ENCODE data around the gene SOX14. TPM values are rescaled to one million over a fixed set of nuclear protein-coding genes. Genes with fewer than 3 reads are reported as not detected.
A peak's percentile ranks its signal among the peaks of the same experiment; 100 is the strongest.

Gene SOX14
- total RNA-seq (2014; rRNA removed; shearing (Covaris generic); ENCODE audit: low replicate concordance) = not detected in 2 replicates

GRCh38 chr3:137764001-137764433 is at the start of gene SOX14:
Gene SOX14 (plus strand): TSS chr3:137764315. CDS start chr3:137764785, 470 bp downstream.
- DNase-seq (ENCODE audit: low read depth) = peak; percentile 7
- in situ Hi-C loops (cut with HindIII; ENCODE audit: low pct_unique_long_range_greater_than_20kb, low sequenced_read_pairs) = no loop called here

- no peak for DNase-seq (ENCODE audit: low read depth)
- in situ Hi-C loops (cut with HindIII; ENCODE audit: low pct_unique_long_range_greater_than_20kb, low sequenced_read_pairs) = no loop called here
These were observed 49.6 kb upstream of the SOX14 start for GRCh38 chr3:137714551-137714950.

- in situ Hi-C loops (cut with HindIII; ENCODE audit: low pct_unique_long_range_greater_than_20kb, low sequenced_read_pairs) = no loop called here
These were observed 39.9 kb upstream of the SOX14 start for GRCh38 chr3:137724240-137724639.

GRCh38 chr3:137737208-137737607 is 26.9 kb upstream of the SOX14 start:
- in situ Hi-C loops (cut with HindIII; ENCODE audit: low pct_unique_long_range_greater_than_20kb, low sequenced_read_pairs) = no loop called here
- no peak for DNase-seq (ENCODE audit: low read depth)

More at GRCh38 chr3:137724240-137724639, 39.9 kb upstream of the SOX14 start:
- no peak for DNase-seq (ENCODE audit: low read depth)

- in situ Hi-C loops (cut with HindIII; ENCODE audit: low pct_unique_long_range_greater_than_20kb, low sequenced_read_pairs) = no loop called here
- no peak for DNase-seq (ENCODE audit: low read depth)
These were observed 25.4 kb upstream of the SOX14 start for GRCh38 chr3:137738710-137739109.

GRCh38 chr3:137743608-137744007 is 20.5 kb upstream of the SOX14 start:
- in situ Hi-C loops (cut with HindIII; ENCODE audit: low pct_unique_long_range_greater_than_20kb, low sequenced_read_pairs) = no loop called here
- DNase-seq (ENCODE audit: low read depth) = no peak

GRCh38 chr3:137746808-137747207 is 17.3 kb upstream of the SOX14 start:
- no peak for DNase-seq (ENCODE audit: low read depth)
- in situ Hi-C loops (cut with HindIII; ENCODE audit: low pct_unique_long_range_greater_than_20kb, low sequenced_read_pairs) = no loop called here

- DNase-seq (ENCODE audit: low read depth) = no peak
- in situ Hi-C loops (cut with HindIII; ENCODE audit: low pct_unique_long_range_greater_than_20kb, low sequenced_read_pairs) = no loop called here
These were observed 4.6 kb upstream of the SOX14 start for GRCh38 chr3:137759505-137759904.

GRCh38 chr3:137760341-137761098 is 3.6 kb upstream of the SOX14 start:
- DNase-seq (ENCODE audit: low read depth) = no peak
- in situ Hi-C loops (cut with HindIII; ENCODE audit: low pct_unique_long_range_greater_than_20kb, low sequenced_read_pairs) = no loop called here

- DNase-seq (ENCODE audit: low read depth) = no peak
- in situ Hi-C loops (cut with HindIII; ENCODE audit: low pct_unique_long_range_greater_than_20kb, low sequenced_read_pairs) = no loop called here
These were observed 3.0 kb upstream of the SOX14 start for GRCh38 chr3:137761099-137761562.

GRCh38 chr3:137761563-137762503 is 2.3 kb upstream of the SOX14 start:
- in situ Hi-C loops (cut with HindIII; ENCODE audit: low pct_unique_long_range_greater_than_20kb, low sequenced_read_pairs) = no loop called here

GRCh38 chr3:137762674-137763593 is 1.2 kb upstream of the SOX14 start:
- in situ Hi-C loops (cut with HindIII; ENCODE audit: low pct_unique_long_range_greater_than_20kb, low sequenced_read_pairs) = no loop called here
- DNase-seq (ENCODE audit: low read depth) = no peak

More at GRCh38 chr3:137761563-137762503, 2.3 kb upstream of the SOX14 start:
- no peak for DNase-seq (ENCODE audit: low read depth)

GRCh38 chr3:137763594-137763938 is 549 bp upstream of the SOX14 start:
- in situ Hi-C loops (cut with HindIII; ENCODE audit: low pct_unique_long_range_greater_than_20kb, low sequenced_read_pairs) = no loop called here

GRCh38 chr3:137764563-137765309 is 621 bp downstream of the SOX14 start:
- DNase-seq (ENCODE audit: low read depth) = no peak
- in situ Hi-C loops (cut with HindIII; ENCODE audit: low pct_unique_long_range_greater_than_20kb, low sequenced_read_pairs) = no loop called here

More at GRCh38 chr3:137763594-137763938, 549 bp upstream of the SOX14 start:
- no peak for DNase-seq (ENCODE audit: low read depth)

GRCh38 chr3:137765310-137766033 is 1.4 kb downstream of the SOX14 start:
- DNase-seq (ENCODE audit: low read depth) = no peak
- in situ Hi-C loops (cut with HindIII; ENCODE audit: low pct_unique_long_range_greater_than_20kb, low sequenced_read_pairs) = no loop called here

- no peak for DNase-seq (ENCODE audit: low read depth)
- in situ Hi-C loops (cut with HindIII; ENCODE audit: low pct_unique_long_range_greater_than_20kb, low sequenced_read_pairs) = no loop called here
These were observed 2.1 kb downstream of the SOX14 start for GRCh38 chr3:137766041-137766875.
